Fibroblast of mammary gland (primary cell): ENCODE results near the gene RALGPS1.

Experiments used
- DNase-seq: peaks from one replicate; pipeline ENCODE4 v3.0.0-alpha.2; 2010; ENCODE audit warnings: low read depth
- H3K4me3 ChIP-seq: 2 replicates; pipeline ENCODE4 v1.5.1; 2011; ENCODE audit warnings: low read depth, mild to moderate bottlenecking, low read length, moderate library complexity; ENCODE audit not compliant: control insufficient read depth
- TF ChIP-seq, protein P1 (sequence below): conservative IDR thresholded peaks from 2 replicates; pipeline ENCODE4 v1.5.1; 2011; ENCODE audit warnings: low read depth, low read length, inconsistent platforms; ENCODE audit not compliant: control insufficient read depth, insufficient read depth

Gene RALGPS1

GRCh38 chr9:127128341-127129072 lies 213.9 kb downstream of the RALGPS1 start:
- peak; percentile 69 for DNase-seq
- TF ChIP-seq, protein P1, sequence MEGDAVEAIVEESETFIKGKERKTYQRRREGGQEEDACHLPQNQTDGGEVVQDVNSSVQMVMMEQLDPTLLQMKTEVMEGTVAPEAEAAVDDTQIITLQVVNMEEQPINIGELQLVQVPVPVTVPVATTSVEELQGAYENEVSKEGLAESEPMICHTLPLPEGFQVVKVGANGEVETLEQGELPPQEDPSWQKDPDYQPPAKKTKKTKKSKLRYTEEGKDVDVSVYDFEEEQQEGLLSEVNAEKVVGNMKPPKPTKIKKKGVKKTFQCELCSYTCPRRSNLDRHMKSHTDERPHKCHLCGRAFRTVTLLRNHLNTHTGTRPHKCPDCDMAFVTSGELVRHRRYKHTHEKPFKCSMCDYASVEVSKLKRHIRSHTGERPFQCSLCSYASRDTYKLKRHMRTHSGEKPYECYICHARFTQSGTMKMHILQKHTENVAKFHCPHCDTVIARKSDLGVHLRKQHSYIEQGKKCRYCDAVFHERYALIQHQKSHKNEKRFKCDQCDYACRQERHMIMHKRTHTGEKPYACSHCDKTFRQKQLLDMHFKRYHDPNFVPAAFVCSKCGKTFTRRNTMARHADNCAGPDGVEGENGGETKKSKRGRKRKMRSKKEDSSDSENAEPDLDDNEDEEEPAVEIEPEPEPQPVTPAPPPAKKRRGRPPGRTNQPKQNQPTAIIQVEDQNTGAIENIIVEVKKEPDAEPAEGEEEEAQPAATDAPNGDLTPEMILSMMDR = no peak
- H3K4me3 ChIP-seq = no peak overlapping the region

DNA sequence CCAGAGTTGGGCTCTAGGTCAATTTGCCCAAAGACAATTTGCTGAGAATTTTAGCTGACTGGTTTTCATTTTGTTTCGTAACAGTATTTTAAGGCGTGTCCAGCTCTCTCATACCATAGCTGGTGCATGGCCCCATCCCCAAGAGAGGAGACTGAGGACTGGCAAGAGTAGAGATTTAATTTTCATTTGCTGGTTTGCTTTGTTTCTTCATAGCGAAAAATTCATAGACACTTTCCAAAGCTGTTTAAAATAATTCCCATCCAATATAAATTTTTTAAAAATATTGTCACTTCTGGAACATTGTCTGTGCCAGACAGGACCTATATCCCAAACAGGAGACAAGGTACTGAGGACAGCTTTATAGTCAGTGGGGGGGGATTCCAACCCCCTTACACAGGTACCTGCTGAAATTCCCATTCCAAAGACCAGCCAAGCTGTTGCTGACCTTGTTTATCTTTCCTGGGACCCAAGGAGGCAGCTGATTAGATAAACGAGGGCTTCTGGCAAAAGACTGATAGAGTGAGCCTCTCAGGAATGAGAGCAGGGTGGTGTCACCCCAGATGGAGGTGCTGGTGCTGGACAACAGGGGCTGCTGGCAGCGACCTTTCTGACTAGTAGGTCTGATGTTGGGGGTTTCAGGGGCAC lies 214.6 kb downstream of the RALGPS1 start:
- no peak overlapping the region for H3K4me3 ChIP-seq
- DNase-seq = no peak
- TF ChIP-seq, protein P1 = no peak

- no peak for DNase-seq
- TF ChIP-seq, protein P1 = no peak
- H3K4me3 ChIP-seq = no peak overlapping the region
Measured at GRCh38 chr9:127129718-127130085, 215.1 kb downstream of the RALGPS1 start.

DNA sequence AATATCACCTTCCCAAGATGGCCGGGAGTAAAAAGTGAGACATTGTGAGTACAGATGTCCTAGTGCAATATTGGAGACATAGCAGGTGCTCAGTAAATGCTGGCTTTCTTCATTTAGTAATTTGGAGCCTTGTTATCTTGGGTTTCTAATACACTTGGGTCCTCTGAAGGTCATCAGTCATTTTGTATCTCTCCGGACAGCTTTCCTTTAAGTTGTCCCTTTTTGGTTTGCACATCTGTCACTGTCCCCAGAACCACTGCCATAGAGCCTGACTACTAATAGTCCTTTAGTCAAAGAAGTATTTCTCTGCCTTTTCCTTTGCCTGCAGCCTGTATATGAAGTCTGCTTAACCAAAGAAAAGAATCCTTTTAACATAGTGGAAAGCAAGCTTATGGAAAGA lies 215.7 kb downstream of the RALGPS1 start:
- H3K4me3 ChIP-seq = no peak overlapping the region
- no peak for DNase-seq
- TF ChIP-seq, protein P1 = no peak

- H3K4me3 ChIP-seq = no peak overlapping the region
- peak; percentile 99 for DNase-seq
- TF ChIP-seq, protein P1 = no peak
Measured at GRCh38 chr9:127130661-127131538, 216.3 kb downstream of the RALGPS1 start.

GRCh38 chr9:127131871-127132270 lies 217.3 kb downstream of the RALGPS1 start:
- TF ChIP-seq, protein P1 = no peak
- peak; percentile 86 for DNase-seq
- H3K4me3 ChIP-seq = no peak overlapping the region
